ENCODE results near the gene RASGRF1.
A peak's percentile ranks its signal among the peaks of the same experiment; 100 is the strongest.

The RASGRF1 gene

GRCh38 chr15:78982736-78983135, 107.8 kb downstream of the RASGRF1 start:
- DNase-seq, result no peak

GRCh38 chr15:78981532-78982313, 108.9 kb downstream of the RASGRF1 start:
- no peak for DNase-seq

DNA sequence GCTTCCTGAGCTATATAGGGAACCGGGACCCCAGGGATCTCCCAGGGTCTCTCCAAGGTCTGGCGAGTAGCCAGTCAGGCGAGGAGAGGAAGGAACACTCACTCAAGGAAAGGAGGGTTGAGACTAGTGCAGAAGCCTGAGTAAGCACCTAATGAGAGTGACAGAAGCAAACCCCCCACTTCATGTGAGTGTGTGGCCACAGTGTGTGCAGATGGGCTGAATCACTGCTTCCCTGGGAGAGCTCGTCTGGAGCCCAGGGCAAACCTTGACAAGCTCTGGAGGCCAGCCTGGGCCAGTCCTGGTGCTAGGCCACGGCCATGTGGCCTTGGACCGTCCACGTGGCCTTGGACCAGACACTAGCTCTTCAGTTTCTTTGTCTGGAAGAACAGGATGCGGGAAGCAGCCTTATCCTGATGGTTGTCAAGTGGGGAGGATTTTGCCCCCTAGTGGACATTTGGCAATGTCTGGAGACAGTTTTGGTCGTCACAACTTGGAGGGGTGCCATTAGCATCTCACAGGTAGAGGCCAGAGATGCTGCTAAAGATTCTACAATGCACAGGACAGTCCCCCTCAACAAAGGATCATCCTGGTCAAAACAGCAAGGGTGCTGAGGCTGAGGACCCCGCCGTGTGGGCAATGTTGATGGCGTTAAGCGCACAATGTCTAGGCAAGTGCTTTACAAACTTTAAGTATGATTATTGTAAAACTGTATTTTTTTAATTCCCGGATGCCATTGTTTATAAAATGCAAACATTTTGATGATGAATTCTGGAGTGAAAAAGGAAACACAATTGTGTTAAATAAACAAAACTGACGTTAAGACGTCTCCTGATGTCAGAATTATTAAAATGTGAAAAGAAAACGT, 110.9 kb downstream of the RASGRF1 start:
- peak; percentile 63 for DNase-seq

DNA sequence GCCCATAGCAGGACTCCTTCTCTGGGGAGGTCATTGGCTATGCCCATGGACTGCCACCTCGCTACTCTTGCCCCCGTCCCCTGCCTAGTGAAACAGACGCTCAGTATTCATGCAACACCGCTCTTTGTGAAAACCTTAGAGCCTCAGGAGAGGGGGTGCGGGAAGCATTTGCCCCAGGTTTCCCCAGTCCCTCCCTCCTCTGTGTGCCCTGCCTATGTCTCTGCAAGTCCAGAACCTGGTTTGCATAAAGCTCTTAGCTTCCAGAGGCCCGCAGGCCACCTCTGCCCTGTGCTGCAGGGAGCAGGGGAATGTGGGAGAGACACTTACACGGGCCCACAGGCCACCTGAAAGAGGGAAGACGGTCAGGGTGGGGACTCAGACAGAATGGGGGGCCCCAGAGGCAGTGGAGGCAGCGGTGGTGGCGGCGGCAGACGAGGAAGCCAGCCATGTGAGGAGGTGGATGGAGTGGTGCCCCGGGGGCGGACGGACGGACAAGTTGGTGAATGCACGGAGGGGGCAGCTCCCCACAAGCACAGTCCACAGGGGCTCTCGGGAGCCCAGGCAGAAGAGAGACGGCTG, 111.9 kb downstream of the RASGRF1 start:
- DNase-seq, result no peak

DNA sequence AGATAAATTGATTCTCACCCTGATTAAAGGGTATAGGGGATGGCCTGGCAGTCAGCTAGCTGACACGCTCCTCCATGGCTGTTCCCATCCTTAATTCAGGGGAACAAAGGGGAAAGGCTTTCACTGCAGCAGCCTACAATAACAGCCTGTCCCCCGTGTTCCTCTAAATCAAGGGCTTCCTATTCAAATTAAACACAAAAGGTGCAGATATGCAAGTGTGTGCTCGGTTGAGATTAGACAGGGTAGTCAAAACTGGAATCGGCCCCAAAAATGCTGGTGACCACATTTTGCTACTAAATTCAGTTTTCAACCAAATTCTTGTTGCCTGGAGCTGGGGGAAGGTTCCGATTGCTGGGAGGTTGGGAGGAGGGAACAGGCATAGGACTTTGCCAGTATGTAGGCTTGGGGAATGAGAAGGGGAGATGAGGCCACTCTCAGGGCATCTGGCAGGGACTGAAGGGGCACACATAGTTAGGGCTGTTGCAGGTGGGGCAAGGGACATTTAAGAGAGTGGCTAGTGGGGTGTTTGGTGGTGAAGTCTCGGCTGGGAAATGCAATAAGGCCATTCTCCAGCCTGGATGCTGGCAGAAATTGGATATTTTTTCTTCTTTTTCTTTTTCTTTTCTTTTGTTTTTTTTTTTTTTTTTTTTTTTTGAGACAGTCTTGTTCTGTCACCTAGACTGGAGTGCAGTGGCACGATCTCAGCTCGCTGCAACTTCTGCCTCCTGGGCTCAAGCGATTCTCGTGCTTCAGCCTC, 112.8 kb downstream of the RASGRF1 start:
- no peak for DNase-seq

DNA sequence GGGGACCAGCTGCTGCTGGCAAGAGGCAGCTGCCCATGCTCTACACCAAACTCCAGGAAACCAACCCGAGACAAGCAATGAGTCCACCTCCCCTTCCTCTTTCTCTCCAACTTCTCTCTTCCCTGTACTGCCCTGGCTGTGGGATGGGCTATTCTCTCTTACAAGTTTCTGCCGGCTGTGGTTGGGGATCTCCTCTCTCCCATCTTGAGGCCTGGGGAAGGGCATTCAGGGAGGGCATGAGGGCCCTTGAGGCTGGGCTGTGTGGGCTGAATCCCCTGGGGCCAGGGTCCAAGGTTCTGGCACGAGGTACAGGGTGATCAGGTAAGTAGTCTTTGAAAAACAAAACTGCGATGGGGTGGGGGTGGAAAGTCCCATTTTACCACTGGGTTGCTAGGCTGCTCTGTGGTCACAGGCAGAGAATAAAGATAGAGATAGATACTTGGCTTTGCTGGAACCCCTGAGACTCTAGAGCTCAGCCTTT, 113.4 kb downstream of the RASGRF1 start:
- no peak for DNase-seq

- no peak for DNase-seq
Observed at GRCh38 chr15:78976691-78977090, 113.9 kb downstream of the RASGRF1 start.

DNA sequence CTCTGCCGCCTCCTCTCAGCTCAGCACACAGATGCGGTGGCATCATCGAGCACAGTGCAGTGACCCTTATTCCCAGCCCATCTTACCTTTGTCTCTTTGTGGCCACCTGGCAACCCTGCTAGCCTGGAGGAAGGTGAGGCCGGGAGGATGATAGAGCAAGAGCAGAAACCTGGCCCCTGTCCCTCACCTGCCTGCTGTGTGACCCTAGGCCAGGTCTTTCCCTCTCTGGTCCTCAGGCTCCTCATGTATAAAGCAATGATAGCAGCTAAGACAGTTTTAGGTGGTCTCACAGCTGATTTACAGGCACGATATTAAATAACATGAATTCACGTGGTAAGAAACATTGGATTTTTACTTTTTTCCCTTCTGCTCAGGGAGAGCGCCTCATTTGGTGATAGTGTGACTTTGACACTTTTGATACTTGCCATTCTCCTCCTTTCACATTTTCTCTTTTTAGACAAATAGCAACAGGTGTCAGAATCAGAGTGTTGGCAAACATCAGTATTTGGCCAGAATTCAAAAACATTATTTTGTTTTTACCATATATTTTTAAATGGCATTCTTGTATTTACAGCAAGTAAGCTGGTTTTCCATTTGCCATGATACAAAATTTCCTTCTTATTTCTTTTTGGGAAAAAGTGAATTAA, 116.2 kb downstream of the RASGRF1 start:
- no peak for DNase-seq

DNA sequence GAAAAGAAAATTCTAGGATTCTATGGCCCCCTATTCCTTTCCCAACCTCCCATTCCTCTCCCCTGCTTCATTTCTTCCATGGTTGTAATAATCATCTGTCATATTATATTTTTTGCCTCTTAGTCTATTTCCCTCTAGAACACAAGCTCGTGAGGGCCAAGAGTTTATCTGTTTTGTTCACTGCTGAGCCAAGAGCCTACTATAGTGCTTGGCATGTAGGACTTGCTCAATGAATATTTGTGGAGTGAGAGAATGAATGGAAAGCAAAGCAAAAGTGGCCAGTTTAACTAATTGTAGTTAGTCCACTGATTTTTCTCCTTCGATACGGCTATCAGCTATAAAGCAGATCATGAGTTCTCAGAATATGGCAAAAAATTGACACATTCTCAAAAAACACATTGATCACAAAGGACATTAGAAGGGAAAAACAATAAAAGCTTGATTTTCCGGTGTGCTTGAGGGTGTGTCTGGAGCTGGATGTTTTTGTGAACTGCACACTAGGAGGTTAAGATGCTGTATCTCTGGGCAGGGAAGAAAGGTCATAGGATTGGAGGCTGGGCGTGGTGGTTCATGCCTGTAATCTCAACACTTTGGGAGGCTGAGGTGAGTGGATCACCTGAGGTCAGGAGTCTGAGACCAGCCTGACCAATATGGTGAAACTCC, 120.8 kb downstream of the RASGRF1 start:
- DNase-seq, result no peak

GRCh38 chr15:78968539-78969271, 121.9 kb downstream of the RASGRF1 start:
- DNase-seq, result no peak

DNA sequence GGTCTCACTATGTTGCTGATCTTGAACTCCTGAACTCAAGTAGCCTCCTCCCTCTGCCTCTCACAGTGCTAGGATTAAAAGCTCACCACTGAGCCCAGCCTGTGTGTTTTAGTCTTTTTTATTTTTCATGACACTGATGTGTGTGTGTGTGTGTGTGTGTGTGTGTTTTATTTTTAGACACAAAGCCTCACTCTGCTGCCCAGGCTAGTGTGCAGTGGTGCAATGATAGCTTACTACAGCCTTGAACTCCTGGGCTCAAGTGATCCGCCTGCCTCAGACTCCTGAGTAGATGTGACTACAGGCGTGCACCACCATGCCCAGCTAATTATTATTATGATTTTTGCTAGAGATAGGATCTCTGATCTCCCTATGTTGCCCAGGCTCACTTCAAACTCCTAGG, 122.5 kb downstream of the RASGRF1 start:
- no peak for DNase-seq

DNA sequence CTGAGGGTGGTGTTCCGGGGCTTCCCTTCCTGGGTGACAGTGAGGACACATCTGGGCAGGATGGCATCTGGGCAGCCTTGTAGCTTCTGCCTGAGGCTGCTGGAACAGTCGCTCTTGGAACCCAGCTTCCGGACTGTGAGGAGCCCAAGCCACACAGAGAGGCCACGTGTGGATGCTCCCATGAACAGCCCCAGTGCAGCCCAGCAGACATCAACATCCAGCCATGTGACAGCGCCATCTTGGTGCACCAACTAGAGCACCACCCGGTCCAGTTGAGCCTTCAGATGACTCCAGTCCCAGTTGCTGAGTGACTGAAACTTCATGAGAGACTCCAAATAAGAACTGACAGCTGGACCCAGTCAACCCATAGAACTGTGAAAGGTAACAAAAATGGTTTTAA, 130.3 kb downstream of the RASGRF1 start:
- no peak for DNase-seq

GRCh38 chr15:78959360-78959759, 131.2 kb downstream of the RASGRF1 start:
- DNase-seq, result no peak

DNA sequence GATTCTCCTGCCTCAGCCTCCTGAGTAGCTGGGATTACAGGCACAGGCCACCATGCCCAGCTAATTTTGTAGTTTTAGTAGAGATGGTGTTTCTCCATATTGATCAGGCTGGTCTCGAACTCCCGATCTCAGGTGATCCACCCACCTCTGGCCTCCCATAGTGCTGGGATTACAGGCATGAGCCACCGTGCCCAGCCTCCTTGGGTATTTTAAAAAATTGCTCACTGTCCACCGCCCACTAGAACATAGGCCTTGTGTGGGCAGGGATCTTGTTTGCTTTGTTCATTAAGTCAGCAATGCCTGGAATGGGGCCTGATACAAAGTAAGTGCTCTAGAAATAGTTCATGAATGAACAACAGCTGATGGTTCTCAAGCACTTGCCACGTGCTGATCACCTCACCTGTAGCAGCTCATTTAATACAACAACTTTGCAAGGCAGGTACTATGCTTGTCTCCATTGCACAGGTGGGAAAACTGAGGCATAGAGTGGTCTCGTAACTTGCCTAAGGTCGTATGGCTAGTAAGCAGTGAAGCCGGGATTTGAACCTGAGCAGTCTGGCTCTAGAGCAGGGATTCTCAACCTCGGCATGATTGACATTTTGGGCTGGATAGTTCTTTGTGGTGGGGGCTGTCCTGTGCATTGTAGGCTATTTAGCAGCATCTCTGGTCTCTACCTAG, 133.0 kb downstream of the RASGRF1 start:
- no peak for DNase-seq

DNA sequence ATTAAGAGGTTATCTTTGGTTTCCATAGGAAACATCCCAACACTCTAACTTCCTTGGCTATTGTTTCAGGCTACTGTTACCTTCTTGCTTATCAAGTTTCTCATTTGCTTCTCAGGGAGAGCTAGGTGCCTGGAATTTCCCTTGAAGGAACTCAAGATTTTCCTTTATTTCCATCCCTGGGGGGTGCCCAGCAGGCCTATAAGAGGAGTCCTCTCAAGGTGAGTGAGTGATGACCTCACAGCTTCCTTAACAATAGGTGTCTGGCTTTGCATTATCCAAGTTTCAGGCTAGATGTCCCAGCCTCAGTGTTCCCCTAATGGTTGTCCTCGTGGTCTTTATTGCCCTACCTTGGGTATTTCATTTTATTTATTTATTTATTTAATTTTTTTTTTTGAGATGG, 133.6 kb downstream of the RASGRF1 start:
- no peak for DNase-seq

GRCh38 chr15:78955355-78955754, 135.2 kb downstream of the RASGRF1 start:
- DNase-seq, result no peak

- DNase-seq, result no peak
Observed at GRCh38 chr15:78951841-78952238, 138.7 kb downstream of the RASGRF1 start.

- peak; percentile 11 for DNase-seq
Observed at GRCh38 chr15:78950902-78951840, 139.4 kb downstream of the RASGRF1 start.

DNA sequence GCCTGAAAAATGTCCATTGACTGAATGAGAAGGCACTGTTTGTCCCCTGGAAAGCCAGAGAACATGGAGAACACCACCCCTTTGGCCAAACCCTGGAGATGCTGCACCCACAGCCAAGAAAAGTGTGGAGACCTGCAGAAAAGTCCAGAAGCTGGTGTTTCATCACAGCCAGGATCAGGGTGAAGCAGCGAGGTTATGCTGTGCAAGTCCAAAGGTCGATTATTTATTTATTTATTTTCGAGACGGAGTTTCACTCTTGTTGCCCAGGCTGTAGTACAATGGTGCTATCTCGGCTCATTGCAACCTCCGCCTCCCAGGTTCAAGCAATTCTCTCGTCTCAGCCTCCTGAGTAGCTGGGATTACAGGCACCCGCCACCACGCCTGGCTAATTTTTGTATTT, 140.2 kb downstream of the RASGRF1 start:
- DNase-seq, result no peak
